Stimulated activated naive CD8-positive, alpha-beta T cell treated with anti-CD3 and anti-CD28 coated beads, Interleukin-15, Interleukin-2, amounts not matched to agents 100 ng/mL and 50 ng/mL, for 24 hours (primary cell): ENCODE data around the gene CLIC1.

Source experiments
- H3K27ac Mint-ChIP-seq: one replicate; pipeline ENCODE4 v1.8.0; 2021; ENCODE audit warnings: mild to moderate bottlenecking, mixed read lengths
- H3K27me3 Mint-ChIP-seq: one replicate; pipeline ENCODE4 v1.8.0; 2021; ENCODE audit warnings: mixed read lengths
- H3K36me3 Mint-ChIP-seq: one replicate; pipeline ENCODE4 v1.8.0; 2021; ENCODE audit warnings: low read depth, mixed read lengths
- H3K4me1 Mint-ChIP-seq: one replicate; pipeline ENCODE4 v1.8.0; 2021; ENCODE audit warnings: low read depth, mixed read lengths
- H3K4me3 Mint-ChIP-seq: one replicate; pipeline ENCODE4 v1.8.0; 2021; ENCODE audit warnings: mild to moderate bottlenecking, mixed read lengths
- H3K9me3 Mint-ChIP-seq: one replicate; pipeline ENCODE4 v1.8.0; 2021; ENCODE audit warnings: mixed read lengths

The CLIC1 gene

DNA sequence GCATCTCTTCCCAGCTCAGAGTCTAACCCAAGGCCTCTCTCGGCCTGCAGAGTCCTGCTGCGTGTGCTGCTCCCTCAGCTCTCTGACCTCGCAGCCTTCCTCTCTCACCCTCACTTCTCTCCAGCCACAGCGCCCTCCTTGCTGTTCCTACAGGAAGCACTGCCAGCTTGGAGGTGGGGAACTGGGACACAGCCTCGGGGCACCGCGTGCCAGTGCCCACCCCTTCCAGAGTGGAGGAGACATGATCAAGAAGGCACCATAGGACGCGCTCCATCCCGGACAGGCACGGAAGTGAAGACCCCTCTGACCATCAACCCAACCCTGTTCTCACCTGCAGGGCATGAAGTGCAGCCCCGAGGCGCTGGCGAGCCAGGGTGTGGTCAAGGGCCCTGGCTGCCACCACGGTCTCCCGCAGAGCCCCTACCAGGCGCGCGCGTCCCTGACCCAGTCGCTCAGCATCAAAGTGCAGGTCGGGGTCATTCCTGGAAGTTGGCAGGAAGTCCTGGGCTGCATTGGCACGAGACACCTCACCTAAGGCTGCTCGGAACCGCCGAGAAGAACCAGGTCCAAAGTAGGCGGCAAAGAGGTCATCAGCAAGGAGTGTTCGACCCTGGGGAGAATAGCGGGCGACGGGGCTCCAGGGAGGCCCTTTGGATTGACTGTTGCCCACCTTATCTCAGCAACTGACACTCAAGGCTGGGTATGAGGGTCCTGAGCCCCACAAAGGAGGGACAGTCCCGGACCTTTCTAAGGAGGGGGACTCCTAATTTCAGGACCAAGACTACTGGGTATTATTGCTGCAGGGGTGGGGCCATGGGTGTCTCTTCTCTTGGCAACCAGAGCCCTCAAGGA is 39.5 kb upstream of the CLIC1 start:
- H3K36me3 Mint-ChIP-seq: peaks cover 25% of the 10 kb centered on the region
- no peaks in the 10 kb centered on the region for H3K9me3 Mint-ChIP-seq
- H3K27me3 Mint-ChIP-seq: no peaks in the 10 kb centered on the region
- H3K27ac Mint-ChIP-seq: peak overlapping the region; percentile 87
- no peak overlapping the region for H3K4me3 Mint-ChIP-seq
- peaks cover 61% of the 10 kb centered on the region for H3K4me1 Mint-ChIP-seq

DNA sequence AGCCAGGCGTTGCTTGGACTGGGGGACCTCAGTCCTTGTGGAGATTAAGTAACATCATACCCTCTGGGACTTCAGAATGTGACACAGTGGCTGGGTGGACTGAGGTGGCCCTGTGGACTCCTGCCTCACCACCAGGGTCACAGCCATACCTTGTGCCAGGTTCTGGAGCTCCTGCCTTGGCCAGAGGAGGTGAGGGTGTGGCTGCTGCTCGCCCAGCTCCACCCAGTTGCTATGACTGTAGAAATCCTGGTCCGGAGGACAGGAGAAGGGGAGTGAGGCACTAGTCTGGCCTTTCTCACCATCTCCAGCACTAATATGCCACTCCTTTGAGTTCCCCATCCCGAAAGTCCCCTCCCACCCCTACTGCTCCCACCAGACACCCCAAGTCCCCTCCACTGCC is 38.9 kb upstream of the CLIC1 start:
- H3K9me3 Mint-ChIP-seq: no peaks in the 10 kb centered on the region
- peaks cover 61% of the 10 kb centered on the region for H3K4me1 Mint-ChIP-seq
- H3K27ac Mint-ChIP-seq: no peak overlapping the region
- no peaks in the 10 kb centered on the region for H3K27me3 Mint-ChIP-seq
- peaks cover 18% of the 10 kb centered on the region for H3K36me3 Mint-ChIP-seq
- H3K4me3 Mint-ChIP-seq: no peak overlapping the region

DNA sequence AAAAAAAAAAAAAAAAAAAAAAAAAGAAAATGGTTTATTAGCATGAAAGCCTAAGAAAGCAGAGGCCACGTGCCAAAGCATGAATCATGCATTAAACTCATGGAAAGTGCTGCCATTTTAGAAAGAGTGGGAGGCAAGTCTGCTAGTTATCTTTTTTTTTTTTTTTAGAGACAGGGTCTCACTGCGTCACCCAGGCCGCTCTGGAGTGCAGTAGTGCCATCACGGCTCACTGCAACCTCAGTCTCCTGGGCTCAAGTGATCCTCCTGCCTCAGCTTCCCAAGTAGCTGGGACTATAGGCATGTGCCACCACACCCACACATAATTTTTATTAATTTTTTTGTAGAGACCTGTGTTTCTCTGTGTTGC is 35.6 kb upstream of the CLIC1 start:
- H3K27me3 Mint-ChIP-seq: no peaks in the 10 kb centered on the region
- peak overlapping the region; percentile 43 for H3K4me3 Mint-ChIP-seq
- H3K36me3 Mint-ChIP-seq: peaks cover 5% of the 10 kb centered on the region
- H3K9me3 Mint-ChIP-seq: no peaks in the 10 kb centered on the region
- peaks cover 56% of the 10 kb centered on the region for H3K4me1 Mint-ChIP-seq
- H3K27ac Mint-ChIP-seq: peak overlapping the region; percentile 67

DNA sequence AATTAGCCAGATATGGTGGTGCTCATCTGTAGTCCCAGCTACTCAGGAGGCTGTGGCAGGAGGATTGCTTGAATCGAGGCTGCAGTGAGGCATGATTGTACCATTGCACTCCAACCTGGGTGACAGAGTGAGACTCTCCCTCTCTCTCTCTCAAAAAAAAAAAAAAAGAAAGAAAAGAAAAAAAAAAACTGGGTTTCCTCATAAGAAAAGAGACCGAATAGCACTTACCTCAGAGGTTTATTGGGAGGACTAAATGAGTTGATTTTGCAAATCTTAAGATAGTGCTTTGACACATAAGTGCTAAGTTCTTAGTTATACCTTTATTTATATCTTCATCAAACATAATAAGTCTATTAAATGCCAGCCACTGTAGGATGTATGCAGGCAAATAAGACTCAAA is 34.5 kb upstream of the CLIC1 start:
- no peak overlapping the region for H3K4me3 Mint-ChIP-seq
- H3K36me3 Mint-ChIP-seq: peaks cover 5% of the 10 kb centered on the region
- no peaks in the 10 kb centered on the region for H3K9me3 Mint-ChIP-seq
- H3K4me1 Mint-ChIP-seq: peaks cover 45% of the 10 kb centered on the region
- no peak overlapping the region for H3K27ac Mint-ChIP-seq
- H3K27me3 Mint-ChIP-seq: no peaks in the 10 kb centered on the region

DNA sequence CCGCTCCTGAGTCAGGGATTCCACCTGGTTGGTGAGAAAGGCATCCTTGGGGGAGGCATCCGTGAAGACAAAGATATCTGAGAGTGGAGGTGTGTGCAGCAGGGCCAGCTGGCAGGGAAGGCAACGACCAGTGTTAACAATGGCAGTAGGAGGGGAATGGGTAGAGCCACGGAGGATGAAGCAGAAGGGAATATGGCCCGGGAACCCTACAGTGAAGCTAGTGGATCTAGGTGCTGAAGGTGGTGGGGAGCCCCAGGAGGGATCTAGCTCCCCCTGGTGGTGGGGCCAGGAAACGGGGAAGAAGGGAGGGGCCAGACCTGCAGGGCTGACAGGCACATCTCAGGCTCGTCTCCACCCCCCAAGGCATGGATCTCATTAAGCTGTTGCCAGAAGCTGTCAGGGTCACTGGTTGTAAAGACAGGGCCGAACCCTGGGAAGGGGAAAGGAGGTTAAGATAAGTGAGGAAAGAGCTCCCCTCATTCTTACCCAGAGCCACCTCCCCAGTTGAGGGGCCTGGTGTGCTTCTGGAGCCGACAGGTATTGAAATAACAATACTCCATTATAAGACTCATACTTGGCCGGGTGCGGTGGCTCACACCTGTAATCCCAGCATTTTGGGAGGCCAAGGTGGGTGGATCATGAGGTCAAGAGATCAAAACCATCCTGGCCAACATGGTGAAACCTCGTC is 33.5 kb upstream of the CLIC1 start:
- Mint-ChIP-seq H3K4me3 (no peak overlapping the region), H3K4me1 (peaks cover 38% of the 10 kb centered on the region), H3K27ac (no peak overlapping the region), H3K27me3 (no peaks in the 10 kb centered on the region), H3K9me3 (no peaks in the 10 kb centered on the region), H3K36me3 (peaks cover 6% of the 10 kb centered on the region)

DNA sequence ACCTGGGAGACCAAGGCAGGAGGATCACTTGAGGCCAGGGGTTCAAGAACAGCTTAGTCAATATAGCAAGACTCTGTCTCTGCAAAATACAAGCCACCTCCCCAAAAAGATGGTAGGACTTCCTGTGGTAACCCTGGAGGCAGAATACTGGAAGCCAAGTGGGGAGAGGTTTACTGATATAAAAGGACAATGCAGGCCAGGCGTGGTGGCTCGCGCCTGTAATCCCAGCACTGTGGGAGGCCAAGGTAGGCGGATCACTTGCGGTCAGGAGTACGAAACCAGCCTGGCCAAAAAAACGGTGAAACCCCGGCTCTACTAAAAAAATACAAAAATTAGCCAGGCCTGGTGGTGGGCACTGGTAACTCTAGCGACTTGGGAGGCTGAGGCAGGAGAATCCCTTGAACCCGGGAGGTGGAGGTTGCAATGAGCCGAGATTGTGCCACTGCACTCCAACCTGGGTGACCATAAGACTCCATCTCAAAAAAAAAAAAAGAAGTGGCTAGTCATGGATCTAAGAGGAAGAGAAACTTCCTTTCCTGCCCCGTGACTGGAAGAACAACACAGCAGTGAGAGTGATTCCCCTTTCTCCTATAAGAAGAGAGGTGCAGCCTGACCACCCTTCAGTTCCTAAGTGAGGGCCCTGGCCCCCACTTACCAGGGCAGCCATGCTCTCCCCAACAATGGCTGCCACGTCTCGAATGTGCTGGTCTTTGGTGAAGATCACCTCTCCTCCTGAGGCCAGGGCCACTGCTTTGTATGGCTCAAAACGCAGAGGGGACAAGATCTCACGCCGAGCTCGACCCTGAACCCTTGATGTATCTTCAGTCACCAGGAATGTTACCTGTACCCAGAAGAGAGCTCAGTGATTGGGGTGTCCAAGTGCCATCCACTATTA is 32.3 kb upstream of the CLIC1 start:
- Mint-ChIP-seq H3K27ac (no peak overlapping the region), H3K9me3 (no peaks in the 10 kb centered on the region), H3K4me3 (no peak overlapping the region), H3K27me3 (no peaks in the 10 kb centered on the region), H3K4me1 (peaks cover 35% of the 10 kb centered on the region), H3K36me3 (peaks cover 15% of the 10 kb centered on the region)

DNA sequence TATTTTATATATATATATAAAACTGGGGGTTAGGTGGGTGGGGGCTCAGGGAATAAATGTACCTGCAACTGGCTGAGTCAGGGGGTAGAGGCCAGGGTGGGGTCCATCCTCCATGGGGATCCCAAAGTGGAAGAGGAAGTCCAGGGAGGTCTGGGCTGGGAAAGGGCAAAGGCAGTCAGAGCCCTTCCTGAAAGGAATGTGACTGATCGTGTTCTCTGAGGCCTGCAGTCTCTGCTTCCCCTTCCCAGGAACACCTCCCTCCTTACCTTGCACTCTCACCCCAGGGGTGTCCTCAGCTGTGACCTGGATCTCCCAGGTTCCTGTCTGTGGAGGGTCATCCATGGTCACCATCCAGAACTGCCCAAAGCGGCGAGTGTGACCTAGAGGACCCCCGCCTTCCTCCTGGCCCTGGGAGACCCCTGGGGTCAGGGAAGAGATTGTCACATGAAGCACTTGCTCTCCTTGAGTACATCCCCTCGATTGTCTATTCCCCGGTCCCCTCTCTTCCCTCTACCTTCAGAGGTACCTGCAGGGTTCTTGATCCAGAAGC is 30.8 kb upstream of the CLIC1 start:
- Mint-ChIP-seq H3K27ac (no peak overlapping the region), H3K4me1 (peaks cover 21% of the 10 kb centered on the region), H3K9me3 (no peaks in the 10 kb centered on the region), H3K36me3 (peaks cover 27% of the 10 kb centered on the region), H3K27me3 (no peaks in the 10 kb centered on the region), H3K4me3 (no peak overlapping the region)

DNA sequence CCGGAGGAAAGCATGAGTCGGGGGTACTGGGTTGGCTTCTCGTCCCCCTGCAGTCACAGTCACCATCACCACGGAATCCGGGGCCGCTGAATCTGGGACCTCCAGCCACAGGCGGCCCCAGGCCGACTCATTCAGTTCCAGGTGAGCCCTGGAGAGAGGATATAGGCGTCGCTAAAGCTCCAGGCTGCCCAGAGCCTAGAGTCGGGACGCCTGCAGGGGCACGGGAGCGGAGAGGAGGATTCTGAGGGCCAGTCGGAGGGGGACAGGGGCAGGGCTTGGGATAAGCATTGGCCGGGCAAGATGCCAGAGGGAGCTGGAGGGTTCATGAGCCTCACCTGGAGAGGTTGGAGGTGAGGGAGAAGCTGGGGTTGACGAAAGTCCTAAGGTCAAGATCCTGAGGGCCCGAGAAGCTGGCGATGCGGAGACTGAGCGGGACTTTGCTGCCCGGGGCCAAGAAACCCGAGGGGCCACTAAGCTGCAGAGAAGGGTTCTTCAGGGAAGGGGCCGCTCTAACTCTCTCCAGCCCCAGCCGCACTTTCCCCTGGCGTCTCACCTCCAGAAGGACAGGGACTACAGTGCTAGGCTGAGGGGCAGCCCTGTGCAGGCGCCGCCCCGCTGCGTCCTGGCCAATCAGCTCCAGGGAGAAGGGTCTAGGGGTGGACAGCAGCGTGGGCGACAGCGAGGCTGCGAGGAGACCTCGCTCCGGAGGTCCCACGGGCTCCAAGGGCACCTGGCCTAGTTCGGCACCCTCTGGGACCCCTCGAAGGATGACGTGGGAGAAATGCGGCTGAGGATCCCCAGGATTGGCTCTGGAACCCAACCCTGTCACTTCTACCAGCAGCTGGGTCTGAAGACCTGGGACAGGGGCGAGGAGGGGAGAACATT is 29.8 kb upstream of the CLIC1 start:
- Mint-ChIP-seq H3K4me1 (peaks cover 12% of the 10 kb centered on the region), H3K27me3 (no peaks in the 10 kb centered on the region), H3K4me3 (no peak overlapping the region), H3K9me3 (no peaks in the 10 kb centered on the region), H3K36me3 (peaks cover 29% of the 10 kb centered on the region), H3K27ac (no peak overlapping the region)

DNA sequence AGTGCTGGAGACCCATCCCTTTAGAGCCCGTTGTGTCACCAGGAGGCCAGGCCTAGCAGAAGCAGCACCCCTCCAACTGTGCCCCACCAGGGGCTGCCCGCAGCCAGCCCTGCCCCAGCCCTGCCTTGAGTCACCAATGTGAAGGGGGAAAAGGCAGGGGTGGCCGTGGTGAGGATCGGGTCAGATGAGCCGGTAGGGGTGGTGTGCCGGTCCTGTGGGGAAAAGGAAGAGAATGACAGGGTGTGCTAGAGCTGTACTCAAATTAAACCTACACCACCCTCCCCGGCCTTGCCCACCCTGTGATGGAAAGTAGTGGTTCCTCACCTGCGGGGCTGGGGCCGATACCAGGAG is 29.2 kb upstream of the CLIC1 start:
- H3K36me3 Mint-ChIP-seq: peaks cover 34% of the 10 kb centered on the region
- H3K27me3 Mint-ChIP-seq: no peaks in the 10 kb centered on the region
- H3K4me3 Mint-ChIP-seq: no peak overlapping the region
- no peak overlapping the region for H3K27ac Mint-ChIP-seq
- H3K4me1 Mint-ChIP-seq: peaks cover 10% of the 10 kb centered on the region
- H3K9me3 Mint-ChIP-seq: no peaks in the 10 kb centered on the region

DNA sequence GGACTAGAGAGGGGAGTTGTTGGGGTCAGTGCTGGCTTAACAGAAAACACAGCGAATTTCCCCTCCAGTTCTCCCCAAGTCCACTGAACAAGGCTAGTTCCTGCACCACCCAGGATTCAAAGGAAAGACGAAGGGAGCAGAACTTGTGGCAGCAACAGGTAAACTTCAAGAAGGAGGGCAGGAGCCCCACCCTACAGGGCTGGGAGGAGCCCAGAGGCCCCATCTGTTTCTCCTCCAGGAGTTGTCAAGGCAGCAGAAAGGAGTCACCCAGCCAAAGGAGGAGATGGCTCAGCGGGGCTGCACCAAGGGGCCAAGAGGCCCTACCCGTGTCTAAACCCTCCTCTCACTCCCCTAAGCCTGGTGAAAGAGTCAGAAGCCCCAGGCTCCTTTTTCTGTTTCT is 27.9 kb upstream of the CLIC1 start:
- Mint-ChIP-seq H3K9me3 (no peaks in the 10 kb centered on the region), H3K4me1 (peaks cover 4% of the 10 kb centered on the region), H3K27ac (no peak overlapping the region), H3K36me3 (peaks cover 47% of the 10 kb centered on the region), H3K4me3 (no peak overlapping the region), H3K27me3 (no peaks in the 10 kb centered on the region)

DNA sequence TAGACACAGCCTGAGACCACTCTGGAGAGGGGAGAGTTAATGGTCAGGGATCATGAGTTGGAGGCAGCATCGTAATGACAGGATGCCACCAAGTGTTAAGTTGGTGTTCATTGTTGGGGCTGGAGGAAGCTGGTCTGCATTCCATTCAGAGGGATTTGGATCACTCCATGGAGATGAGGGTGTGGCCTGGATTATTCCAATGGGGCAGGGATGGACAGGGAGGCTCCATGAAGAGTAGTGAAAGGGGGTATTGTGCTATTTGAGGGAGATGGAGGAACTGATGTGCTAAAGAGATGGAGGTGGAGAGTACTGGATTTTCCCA is 27.2 kb upstream of the CLIC1 start:
- H3K27me3 Mint-ChIP-seq: no peaks in the 10 kb centered on the region
- H3K36me3 Mint-ChIP-seq: peaks cover 53% of the 10 kb centered on the region
- no peak overlapping the region for H3K27ac Mint-ChIP-seq
- H3K4me1 Mint-ChIP-seq: peaks cover 4% of the 10 kb centered on the region
- H3K4me3 Mint-ChIP-seq: no peak overlapping the region
- no peaks in the 10 kb centered on the region for H3K9me3 Mint-ChIP-seq

DNA sequence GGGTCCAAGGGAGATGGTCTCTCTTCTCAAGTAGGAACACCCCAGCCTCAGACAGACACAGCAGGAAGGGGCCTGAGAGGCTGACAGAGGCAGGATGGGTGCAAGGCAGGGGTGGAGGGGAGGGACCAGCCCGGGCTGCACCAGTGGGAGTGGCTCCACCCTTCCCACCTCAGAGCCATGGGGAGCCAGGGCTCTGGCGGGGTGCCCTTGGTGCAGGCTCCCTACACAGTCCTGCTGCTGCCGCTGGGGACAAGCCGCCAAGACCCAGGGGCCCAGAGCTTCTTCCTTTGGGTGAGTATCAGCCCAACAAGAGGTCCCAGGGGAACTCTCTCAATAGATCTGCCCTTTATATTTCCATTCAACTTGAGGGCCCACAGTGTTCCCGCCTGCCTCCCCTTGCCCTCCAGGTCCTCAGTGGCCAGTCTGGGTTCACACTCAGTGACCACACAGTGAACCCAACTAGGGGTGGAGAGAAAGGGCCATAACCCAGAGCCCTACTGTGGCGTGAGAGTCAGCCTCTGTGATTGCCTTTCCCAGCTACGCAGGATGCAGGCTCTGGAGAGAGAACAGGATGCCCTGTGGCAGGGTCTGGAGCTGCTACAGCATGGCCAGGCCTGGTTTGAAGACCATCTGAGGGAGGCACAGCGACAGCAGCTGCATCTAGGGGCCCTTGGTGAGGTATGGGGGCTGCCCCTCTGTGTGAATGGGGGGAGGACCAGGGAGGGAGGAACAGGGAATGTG is 26.7 kb upstream of the CLIC1 start:
- H3K27ac Mint-ChIP-seq: no peak overlapping the region
- no peaks in the 10 kb centered on the region for H3K27me3 Mint-ChIP-seq
- H3K4me1 Mint-ChIP-seq: peaks cover 4% of the 10 kb centered on the region
- H3K4me3 Mint-ChIP-seq: no peak overlapping the region
- H3K36me3 Mint-ChIP-seq: peaks cover 57% of the 10 kb centered on the region
- no peaks in the 10 kb centered on the region for H3K9me3 Mint-ChIP-seq

DNA sequence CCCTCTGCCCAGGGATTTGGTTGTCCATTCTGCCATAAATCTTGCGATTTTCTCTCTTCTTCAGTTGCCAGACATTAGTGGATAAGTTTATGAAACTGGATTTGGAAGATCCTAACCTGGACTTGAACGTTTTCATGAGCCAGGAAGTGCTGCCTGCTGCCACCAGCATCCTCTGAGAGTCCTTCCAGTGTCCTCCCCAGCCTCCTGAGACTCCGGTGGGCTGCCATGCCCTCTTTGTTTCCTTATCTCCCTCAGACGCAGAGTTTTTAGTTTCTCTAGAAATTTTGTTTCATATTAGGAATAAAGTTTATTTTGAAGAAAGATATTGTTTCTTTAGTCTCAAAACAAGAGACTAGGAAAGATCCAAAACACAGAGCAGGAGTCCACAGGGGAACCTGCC is 26.0 kb upstream of the CLIC1 start, which contains the start of gene SAPCD1:
SAPCD1 (plus strand) TSS at position 301 of the 400 bp plus-strand sequence. CDS start 399 bp downstream, outside the sequence.
- Mint-ChIP-seq H3K27me3 (no peaks in the 10 kb centered on the region), H3K4me3 (no peak within 1 kb of the TSS), H3K27ac (no peak within 1 kb of the TSS), H3K4me1 (peaks cover 4% of the 10 kb centered on the region), H3K36me3 (peaks cover 59% of the 10 kb centered on the region), H3K9me3 (no peaks in the 10 kb centered on the region)
